H1 (cell line): ENCODE results near the gene CISD1. TPM values are rescaled to one million over a fixed set of nuclear protein-coding genes. Genes with fewer than 3 reads are reported as not detected.
"Not testable (repeated sequence)": the region's sequence is repeated elsewhere in the genome, so short reads cannot be mapped to it uniquely, and the experiment has no call there.

Experiments used
- CTCF ChIA-PET: fragments of 300-600 bp; sonication (Branson Sonifier 250); formaldehyde crosslinking; loops from one replicate; lab custom pipeline; 2021; ENCODE audit not compliant: partially characterized antibody; lab: Charles Lee
- POLR2A ChIA-PET: fragments of 300-600 bp; sonication (Branson Sonifier 250); formaldehyde crosslinking; loops from one replicate; lab custom pipeline; 2021; ENCODE audit warnings: inconsistent platforms; ENCODE audit not compliant: partially characterized antibody; lab: Charles Lee
- DNase-seq, 2 experiments: peaks; one replicate each; pipeline versions ENCODE4 v3.0.0 to v3.0.0-alpha.2; 2010 to 2022; ENCODE audit warnings: low spot score in 2 of 2, low read depth in 1 of 2, mixed read lengths in 1 of 2
- FAIRE-seq: peaks from 2 replicates; lab custom pipeline; 2011; peaks lifted over from hg19 to GRCh38; lab: Jason Lieb, UNC
- H2AFZ ChIP-seq: 2 replicates; pipeline ENCODE4 v1.8.1; 2012; ENCODE audit warnings: low read length, inconsistent platforms
- H2AK5ac ChIP-seq: 2 replicates; pipeline ENCODE4 v1.6.1; 2013; ENCODE audit warnings: low read depth, low read length
- H2BK120ac ChIP-seq: replicated peaks from 2 replicates; pipeline ENCODE3; 2013; ENCODE audit warnings: low read depth, low read length, inconsistent platforms
- H2BK12ac ChIP-seq: 2 replicates; pipeline ENCODE4 v1.6.1; 2013; ENCODE audit warnings: low read depth, low read length
- H2BK15ac ChIP-seq: 2 replicates; pipeline ENCODE4 v1.6.1; 2013; ENCODE audit warnings: low read length
- H2BK20ac ChIP-seq: 2 replicates; pipeline ENCODE4 v1.6.1; 2013; ENCODE audit warnings: low read length
- H2BK5ac ChIP-seq: 2 replicates; pipeline ENCODE4 v1.6.1; 2013; ENCODE audit warnings: low read depth, low read length
- H3K14ac ChIP-seq: 2 replicates; pipeline ENCODE4 v1.6.1; 2013; ENCODE audit warnings: inconsistent platforms; ENCODE audit not compliant: insufficient read length
- H3K18ac ChIP-seq: 2 replicates; pipeline ENCODE4 v1.6.1; 2013; ENCODE audit warnings: low read length; ENCODE audit errors: extremely low read depth
- H3K23ac ChIP-seq: 2 replicates; pipeline ENCODE4 v1.6.1; 2013; ENCODE audit warnings: inconsistent platforms; ENCODE audit not compliant: insufficient read length
- H3K23me2 ChIP-seq: 2 replicates; pipeline ENCODE4 v1.6.1; 2013; ENCODE audit warnings: low read depth, low read length
- H3K27ac ChIP-seq: 2 replicates; pipeline ENCODE4 v1.6.1; 2011; ENCODE audit warnings: low read depth, low read length, inconsistent platforms
- H3K27me3 ChIP-seq, 4 experiments: replicated peaks in 1 of 4; 1 replicate in 1 of 4; 2 replicates in 3 of 4; pipeline versions ENCODE4 v1.6.1 to v1.8.1; 2011 to 2013; ENCODE audit warnings: low read length in 3 of 4, mild to moderate bottlenecking in 3 of 4, inconsistent platforms in 2 of 4, mixed read lengths in 2 of 4, moderate library complexity in 1 of 4; ENCODE audit not compliant: control insufficient read depth in 3 of 4, insufficient read depth in 3 of 4; ENCODE audit errors: extremely low read depth in 1 of 4
- H3K36me3 ChIP-seq, 4 experiments: 2 replicates each; pipeline versions ENCODE4 v1.6.1 to v1.8.1; 2011 to 2013; ENCODE audit warnings: mild to moderate bottlenecking in 4 of 4, low read length in 3 of 4, moderate library complexity in 2 of 4, control low read depth in 1 of 4, inconsistent platforms in 1 of 4; ENCODE audit not compliant: insufficient read depth in 4 of 4, control insufficient read depth in 2 of 4
- H3K4ac ChIP-seq: replicated peaks from 2 replicates; pipeline ENCODE3; 2013; ENCODE audit warnings: low read length, low read depth, mixed read lengths, inconsistent platforms; ENCODE audit not compliant: insufficient read length
- H3K4me1 ChIP-seq, 4 experiments: replicated peaks in 1 of 4; 1 replicate in 1 of 4; 2 replicates in 3 of 4; pipeline versions ENCODE4 v1.6.1 to v1.8.1; 2011 to 2013; ENCODE audit warnings: low read length in 3 of 4, inconsistent platforms in 2 of 4, mixed read lengths in 1 of 4; ENCODE audit not compliant: insufficient read depth in 4 of 4, control insufficient read depth in 3 of 4
- H3K4me2 ChIP-seq, 2 experiments: 2 replicates each; pipeline versions ENCODE4 v1.6.1 to v1.8.1; 2011 to 2013; ENCODE audit warnings: low read depth in 2 of 2, low read length in 2 of 2, control low read depth in 1 of 2, inconsistent platforms in 1 of 2, mild to moderate bottlenecking in 1 of 2; ENCODE audit not compliant: insufficient read depth in 1 of 2
- H3K4me3 ChIP-seq, 4 experiments: fragments of 200-600, 300-600 bp in 1 of 4; sonication (generic), shearing (Covaris generic), sonication (Bioruptor Twin) in 1 of 4; 2 replicates each; pipeline versions ENCODE4 v1.5.1 to v1.8.1; 2011 to 2016; ENCODE audit warnings: low read length in 4 of 4, low read depth in 3 of 4, control low read depth in 2 of 4, inconsistent platforms in 2 of 4, mild to moderate bottlenecking in 2 of 4, mixed read lengths in 1 of 4, moderate library complexity in 1 of 4; ENCODE audit not compliant: insufficient read depth in 2 of 4; ENCODE audit errors: extremely low read depth in 1 of 4
- H3K56ac ChIP-seq: replicated peaks from 2 replicates; pipeline ENCODE3; 2013; ENCODE audit warnings: low read depth, mild to moderate bottlenecking, mixed read lengths, low read length, inconsistent platforms; ENCODE audit not compliant: insufficient read length
- H3K79me1 ChIP-seq: 2 replicates; pipeline ENCODE4 v1.6.1; 2013; ENCODE audit warnings: low read depth, low read length, control low read depth
- H3K79me2 ChIP-seq, 2 experiments: 2 replicates each; pipeline versions ENCODE4 v1.6.1 to v1.8.1; 2012 to 2013; ENCODE audit warnings: low read length in 2 of 2, mild to moderate bottlenecking in 2 of 2, inconsistent platforms in 1 of 2; ENCODE audit not compliant: insufficient read depth in 2 of 2, control insufficient read depth in 1 of 2
- H3K9ac ChIP-seq, 4 experiments: replicated peaks in 1 of 4; 1 replicate in 1 of 4; 2 replicates in 3 of 4; pipeline versions ENCODE4 v1.6.1 to v1.8.1; 2011 to 2013; ENCODE audit warnings: low read depth in 3 of 4, low read length in 3 of 4, control low read depth in 2 of 4, mild to moderate bottlenecking in 2 of 4, moderate library complexity in 2 of 4, inconsistent platforms in 1 of 4; ENCODE audit errors: extremely low read depth in 1 of 4
- H3K9me3 ChIP-seq, 2 experiments: 2 replicates each; pipeline versions ENCODE4 v1.6.1 to v1.8.1; 2012 to 2013; ENCODE audit warnings: mild to moderate bottlenecking in 2 of 2, moderate library complexity in 2 of 2, control low read depth in 1 of 2, inconsistent platforms in 1 of 2, low read depth in 1 of 2, low read length in 1 of 2, mixed read lengths in 1 of 2; ENCODE audit not compliant: insufficient read depth in 2 of 2
- H4K20me1 ChIP-seq, 2 experiments: replicated peaks in 1 of 2; 2 replicates each; pipeline versions ENCODE3 to v1.8.1; 2011 to 2013; ENCODE audit warnings: inconsistent platforms in 2 of 2, low read length in 2 of 2, mild to moderate bottlenecking in 1 of 2; ENCODE audit not compliant: insufficient read depth in 2 of 2, control insufficient read depth in 1 of 2
- H4K5ac ChIP-seq: 2 replicates; pipeline ENCODE4 v1.6.1; 2013; ENCODE audit warnings: low read length, low read depth, mixed read lengths, inconsistent platforms; ENCODE audit not compliant: insufficient read length
- H4K8ac ChIP-seq: 2 replicates; pipeline ENCODE4 v1.8.0; 2013; ENCODE audit warnings: mild to moderate bottlenecking, moderate library complexity, low read length, inconsistent platforms; ENCODE audit not compliant: insufficient read depth; ENCODE audit errors: extremely low read depth
- H4K91ac ChIP-seq: replicated peaks from 2 replicates; pipeline ENCODE3; 2013; ENCODE audit warnings: low read length, mixed read lengths, inconsistent platforms; ENCODE audit not compliant: insufficient read length
- WGBS, 2 experiments: shearing (Covaris generic) in 1 of 2; methylation state at CpG; one replicate each; pipeline versions ENCODE4 v1.1.6 to v1.1.7; 2013 to 2015; ENCODE audit warnings: low lambda C conversion rate in 2 of 2, mixed read lengths in 2 of 2, inconsistent platforms in 1 of 2, low coverage in 1 of 2, missing lambda C conversion rate in 1 of 2; ENCODE audit not compliant: insufficient replicate concordance in 2 of 2, insufficient coverage in 1 of 2, insufficient read length in 1 of 2; ENCODE audit errors: extremely low coverage in 1 of 2, missing lambda C conversion rate in 1 of 2; 5-methylcytosine and 5-hydroxymethylcytosine counted together
- polyA plus RNA-seq, 7 experiments: library from polyadenylated mRNA; depleted of rRNA in 3 of 7; stranded (reverse) in 5 of 7; unstranded in 2 of 7; fragments of >200 nt in 5 of 7; fragments of 200-250 nt in 2 of 7; gene quantifications; 1 replicate in 5 of 7; 2 replicates in 1 of 7; 4 replicates in 1 of 7; pipeline versions ENCODE4 v1.2.1 to v1.2.3, GENCODE V29; 2011 to 2013; ENCODE audit warnings: missing spikeins in 2 of 7, mixed read lengths in 2 of 7
- total RNA-seq: library from RNA; stranded (reverse); fragmentation: NEBNext Ultra II Directional; extraction: Animal tissue kit (Norgen Biotek cat#: 25700); gene quantifications from 2 replicates; pipeline ENCODE4 v1.2.1, GENCODE V29; 2021

Gene CISD1
- total and polyA plus RNA-seq, 2 of the 8 experiments (the other 6 are each of a cell fraction or from before 2014, with no cell fraction given): 22.6 to 43.2 TPM

- H2BK12ac ChIP-seq, H3K4me1 ChIP-seq, H3K79me1 ChIP-seq, H2AFZ ChIP-seq, DNase-seq, H4K20me1 ChIP-seq, POLR2A ChIA-PET, H3K27me3 ChIP-seq, H3K56ac ChIP-seq, H3K23me2 ChIP-seq, H3K27ac ChIP-seq, H2BK120ac ChIP-seq, H3K18ac ChIP-seq, H3K4me2 ChIP-seq, H2BK15ac ChIP-seq, H4K8ac ChIP-seq, H2BK5ac ChIP-seq, CTCF ChIA-PET, H3K4ac ChIP-seq, H4K91ac ChIP-seq, H2BK20ac ChIP-seq, H4K5ac ChIP-seq, H3K9ac ChIP-seq, H3K79me2 ChIP-seq, H3K36me3 ChIP-seq, H2AK5ac ChIP-seq, H3K4me3 ChIP-seq, H3K23ac ChIP-seq, FAIRE-seq, H3K14ac ChIP-seq: not testable (repeated sequence)
- WGBS, 2 experiments: 92 to 100% methylated on average over 1 to 2 of the region's 28 CpGs
- H3K9me3 ChIP-seq: peaks cover 5 to 20% of the 10 kb centered on the region in 2 experiments; a peak in 1 of 4 replicates
Observed at GRCh38 chr10:58244242-58244641, 24.7 kb upstream of the CISD1 start.

DNA sequence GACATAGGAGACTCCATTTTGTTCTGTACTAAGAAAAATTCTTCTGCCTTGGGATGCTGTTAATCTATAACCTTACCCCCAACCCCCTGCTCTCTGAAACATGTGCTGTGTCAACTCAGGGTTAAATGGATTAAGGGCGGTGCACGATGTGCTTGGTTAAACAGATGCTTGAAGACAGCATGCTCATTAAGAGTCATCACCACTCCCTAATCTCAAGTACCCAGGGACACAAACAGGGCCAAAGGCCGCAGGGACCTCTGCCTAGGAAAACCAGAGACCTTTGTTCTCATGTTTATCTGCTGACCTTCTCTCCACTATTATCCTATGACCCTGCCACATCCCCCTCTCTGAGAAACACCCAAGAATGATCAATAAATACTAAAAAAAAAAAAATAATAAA, 24.3 kb upstream of the CISD1 start:
- WGBS, 2 experiments: 96% methylated on average over 3 of the region's 3 CpGs; no CpG with 5 or more reads in 1 of the 2 experiments

More for the DNA sequence above, 24.3 kb upstream of the CISD1 start:
- H3K27ac ChIP-seq, DNase-seq, H3K9ac ChIP-seq, H2BK20ac ChIP-seq, H3K4ac ChIP-seq, H3K27me3 ChIP-seq, H3K23me2 ChIP-seq, H2BK120ac ChIP-seq, H3K79me1 ChIP-seq, H2AK5ac ChIP-seq, H2AFZ ChIP-seq, H4K91ac ChIP-seq, FAIRE-seq, H3K4me3 ChIP-seq, H3K18ac ChIP-seq, H3K79me2 ChIP-seq, H2BK12ac ChIP-seq, H4K8ac ChIP-seq, H3K56ac ChIP-seq, H3K14ac ChIP-seq, H4K5ac ChIP-seq, H2BK5ac ChIP-seq, H4K20me1 ChIP-seq, H3K4me2 ChIP-seq, H2BK15ac ChIP-seq, CTCF ChIA-PET, H3K23ac ChIP-seq, H3K4me1 ChIP-seq, H3K36me3 ChIP-seq, POLR2A ChIA-PET: not testable (repeated sequence)
- peaks cover 5 to 20% of the 10 kb centered on the region in 2 experiments; a peak in 1 of 4 replicates for H3K9me3 ChIP-seq
